NCI-H2081 (cell line): ENCODE results near the gene THEM4.
"Not testable (repeated sequence)": the region's sequence is repeated elsewhere in the genome, so short reads cannot be mapped to it uniquely, and the experiment has no call there.

ENCODE experiments used
- DNase-seq, 2 experiments: peaks; one replicate each; lab custom pipeline; 2025; lab: John Stamatoyannopoulos, UW

The THEM4 gene

DNA sequence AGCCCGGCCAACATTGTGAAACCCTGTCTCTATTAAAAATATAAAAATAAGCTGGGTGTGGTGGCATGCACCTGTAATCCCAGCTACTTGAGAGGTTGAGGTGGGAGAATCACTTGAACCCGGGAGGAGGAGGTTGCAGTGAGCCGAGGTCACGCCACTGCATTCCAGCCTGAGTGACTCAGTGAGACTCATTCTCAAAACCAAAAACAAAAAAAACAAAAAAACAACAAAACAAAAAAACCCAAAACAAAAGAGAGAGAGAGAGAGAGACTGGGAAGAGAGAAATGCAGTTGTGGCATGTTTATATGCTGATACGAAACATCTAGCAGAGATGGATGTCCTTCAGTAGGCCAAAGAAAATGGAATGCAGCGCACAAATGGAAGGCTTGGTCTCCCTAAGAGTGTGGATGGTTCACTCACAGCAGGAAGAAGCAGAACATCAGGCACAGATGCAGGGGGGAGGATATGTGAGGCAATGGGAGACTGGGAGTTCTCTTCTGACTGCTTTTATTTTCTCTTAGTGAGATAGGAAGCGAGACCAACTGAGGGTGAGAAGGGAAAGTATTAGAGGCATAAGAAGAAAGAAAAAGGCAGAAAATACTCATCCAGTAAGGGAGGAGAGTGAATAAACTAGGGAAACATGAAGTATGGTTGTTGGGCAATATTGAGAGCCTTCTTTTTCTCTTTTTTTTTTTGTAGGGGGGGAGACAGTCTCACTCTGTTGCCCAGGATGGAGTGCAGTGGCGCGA is 16.0 kb downstream of the THEM4 start:
- no peak for DNase-seq

DNA sequence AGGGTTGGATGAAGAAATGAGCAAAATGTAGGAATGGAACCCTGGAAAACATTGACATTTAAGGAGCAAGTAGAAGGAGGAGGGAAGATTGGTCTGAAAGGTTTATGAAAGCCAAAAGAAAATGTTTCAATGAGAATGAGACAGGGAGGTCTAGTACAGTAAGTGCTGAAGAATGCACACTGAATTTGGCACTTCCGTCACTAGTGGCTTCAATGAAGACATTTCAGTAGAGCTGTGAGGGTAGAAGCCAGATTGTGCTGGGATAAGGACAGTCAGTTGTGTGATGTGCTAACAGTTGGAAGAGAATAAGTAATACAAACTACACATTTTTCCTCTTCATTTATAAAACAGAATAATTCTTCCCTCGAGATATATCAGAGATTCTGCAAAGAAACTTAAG is 17.1 kb downstream of the THEM4 start:
- DNase-seq = no peak

- no peak for DNase-seq
These were observed 17.8 kb downstream of the THEM4 start for GRCh38 chr1:151891512-151891911.

DNA sequence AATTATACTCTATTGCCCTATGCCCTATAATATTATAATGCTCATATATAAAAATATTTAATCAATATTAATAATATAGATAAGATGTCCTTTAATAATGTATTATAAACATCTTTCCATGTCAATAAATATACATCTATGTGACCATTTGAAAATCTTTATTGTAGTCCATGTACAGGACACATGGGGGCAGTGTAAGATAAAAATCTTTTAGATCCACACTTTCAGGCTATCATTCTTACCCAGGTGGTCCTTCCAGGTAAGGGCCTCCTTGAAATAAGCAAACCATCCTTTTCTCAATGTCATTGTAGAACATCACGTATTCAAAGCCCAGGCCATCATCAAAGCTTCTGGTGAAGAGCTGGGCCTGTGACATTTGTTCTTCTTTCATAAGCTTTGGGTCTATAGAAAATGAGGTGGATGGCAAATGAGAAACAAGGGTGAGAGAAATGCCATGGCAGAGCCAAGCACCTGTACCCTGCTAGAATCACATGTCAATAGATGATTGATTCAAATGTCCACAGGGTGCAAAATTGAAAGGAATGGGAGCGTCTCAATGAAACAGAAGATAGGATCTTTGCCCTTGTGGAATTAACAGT is 20.2 kb downstream of the THEM4 start:
- peak in 1 of 2 experiments; percentile 29 for DNase-seq

GRCh38 chr1:151887028-151887427 is 22.3 kb downstream of the THEM4 start:
- no peak for DNase-seq

- DNase-seq = no peak
These were observed 23.8 kb downstream of the THEM4 start for GRCh38 chr1:151885479-151885878.

GRCh38 chr1:151884879-151885278 is 24.4 kb downstream of the THEM4 start:
- not testable (repeated sequence) for DNase-seq

- DNase-seq = not testable (repeated sequence)
These were observed 24.9 kb downstream of the THEM4 start for GRCh38 chr1:151884445-151884844.

DNA sequence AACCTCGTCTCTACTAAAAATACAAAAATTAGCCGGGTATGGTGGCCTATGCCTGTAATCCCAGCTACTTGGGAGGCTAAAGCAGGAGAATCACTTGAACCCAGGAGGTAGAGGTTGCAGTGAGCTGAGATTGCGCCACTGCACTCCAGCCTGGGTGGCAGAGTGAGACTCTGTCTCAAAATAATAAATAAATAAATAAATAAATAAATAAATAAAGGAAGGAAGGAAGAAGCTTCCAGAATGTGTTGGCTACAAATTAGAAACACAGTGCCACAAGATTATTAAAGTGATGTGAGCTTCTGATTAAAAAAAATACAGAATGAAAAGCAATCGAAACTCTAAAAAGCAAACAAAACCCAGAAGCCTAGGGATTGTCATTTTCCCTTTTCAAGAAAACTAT is 25.4 kb downstream of the THEM4 start:
- not testable (repeated sequence) for DNase-seq

- DNase-seq = not testable (repeated sequence)
These were observed 26.4 kb downstream of the THEM4 start for GRCh38 chr1:151882918-151883317.

- no peak for DNase-seq
These were observed 26.8 kb downstream of the THEM4 start for GRCh38 chr1:151882466-151882865.

- DNase-seq = no peak
These were observed 27.8 kb downstream of the THEM4 start for GRCh38 chr1:151881479-151881878.

DNA sequence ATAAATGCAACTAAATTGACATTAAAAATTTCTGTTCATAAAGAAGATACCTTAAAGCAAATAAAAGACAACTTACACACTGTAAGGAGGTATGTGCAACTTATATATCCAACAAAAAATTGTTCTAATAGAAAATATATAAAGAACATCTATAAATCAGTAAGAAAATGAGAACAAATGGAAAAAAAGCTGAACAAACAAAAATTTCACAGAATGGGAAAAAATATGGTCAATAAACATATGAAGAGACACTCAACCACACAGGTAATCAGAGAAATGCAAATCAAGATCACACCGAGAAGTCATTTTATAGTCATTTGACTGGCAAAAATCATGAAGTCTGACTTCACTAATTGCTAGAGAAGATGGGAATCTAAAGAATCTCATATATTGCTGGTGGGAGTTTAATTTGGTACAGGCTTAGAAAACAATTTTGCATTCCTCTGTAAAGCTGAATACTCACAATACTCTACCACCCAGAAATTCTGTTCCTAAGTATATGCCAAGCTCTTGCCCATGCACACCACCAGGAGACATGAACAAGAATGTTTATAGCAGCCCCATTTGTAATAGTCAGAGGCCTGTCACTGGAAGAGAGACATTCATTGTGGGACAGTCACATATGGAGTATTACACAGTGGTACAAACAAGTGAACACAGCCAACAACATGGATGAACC is 33.8 kb downstream of the THEM4 start:
- no peak for DNase-seq

- DNase-seq = not testable (repeated sequence)
These were observed 36.5 kb downstream of the THEM4 start for GRCh38 chr1:151872776-151873175.

DNA sequence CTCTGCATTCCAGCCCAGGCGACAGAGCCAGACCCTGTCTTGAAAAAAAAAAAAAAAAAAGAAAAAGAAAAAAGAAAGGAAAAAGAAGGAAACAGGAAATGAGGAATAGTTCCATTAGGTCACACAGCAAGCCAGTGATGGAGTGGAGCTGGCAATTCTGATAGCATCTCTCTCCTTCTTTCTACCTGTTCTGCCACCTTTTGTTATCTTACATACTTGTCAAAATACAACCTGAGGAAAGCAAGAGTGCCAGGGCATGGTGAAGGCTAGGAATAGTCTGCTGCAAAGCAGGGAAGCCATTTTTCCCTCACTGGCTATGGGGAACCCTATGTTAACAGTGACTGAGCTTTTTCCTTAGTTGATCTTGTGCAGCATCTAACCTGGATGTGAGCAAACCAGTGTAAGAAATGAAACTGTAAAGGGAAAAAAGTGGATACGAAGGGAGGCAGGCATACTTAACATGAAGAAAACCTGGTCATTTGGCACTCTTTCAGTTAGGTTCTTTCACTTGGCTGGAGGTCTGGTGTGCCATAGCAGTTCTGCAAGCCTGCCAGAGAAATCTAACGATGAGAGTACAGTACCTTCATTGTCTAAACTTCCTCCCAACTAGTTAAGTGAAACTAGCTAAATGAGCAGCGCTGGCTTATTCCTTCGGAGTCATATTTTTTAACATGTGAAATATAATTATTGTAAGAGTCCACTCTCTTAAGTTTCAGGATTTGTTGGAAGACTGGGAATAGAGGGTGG is 37.9 kb downstream of the THEM4 start:
- DNase-seq = no peak

DNA sequence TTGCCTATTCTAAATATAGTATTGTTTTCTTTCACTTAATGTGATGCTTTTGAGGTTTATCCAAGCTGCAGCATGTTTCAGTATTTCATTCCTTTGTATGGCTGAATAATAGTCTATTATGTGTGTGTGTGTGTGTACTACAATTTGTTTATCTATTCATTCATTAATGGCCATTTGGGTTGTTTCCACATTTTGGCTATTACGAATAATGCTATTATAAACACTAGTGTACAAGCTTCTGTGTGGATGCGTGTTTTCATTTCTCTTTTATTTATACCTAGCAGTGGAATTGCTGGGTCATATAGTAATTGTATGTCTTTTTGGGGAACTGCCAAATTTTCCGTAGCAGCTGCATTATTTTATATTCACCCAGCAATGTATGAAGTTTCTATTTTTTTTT is 40.8 kb downstream of the THEM4 start:
- DNase-seq = peak in 1 of 2 experiments; percentile 21

GRCh38 chr1:151867765-151868411 is 41.4 kb downstream of the THEM4 start:
- no peak for DNase-seq

DNA sequence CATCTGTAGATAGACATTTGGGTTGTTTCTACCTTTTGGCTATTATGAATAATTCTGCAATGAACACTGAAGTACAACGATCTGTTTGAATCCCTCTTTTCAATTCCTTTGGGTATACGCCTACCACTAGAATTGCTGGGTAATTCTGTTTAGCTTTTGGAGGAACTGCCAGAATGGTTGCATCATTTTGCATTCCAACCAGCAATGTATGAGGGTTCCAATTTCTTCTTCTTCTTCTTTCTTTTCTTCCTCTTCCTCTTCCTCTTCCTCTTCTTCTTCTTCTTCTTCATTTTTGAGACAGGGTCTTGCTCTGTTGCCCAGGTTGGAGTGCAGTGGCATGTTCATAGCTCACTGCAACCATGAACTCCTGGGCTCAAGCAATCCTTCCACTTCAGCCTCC is 42.0 kb downstream of the THEM4 start:
- DNase-seq = no peak

DNA sequence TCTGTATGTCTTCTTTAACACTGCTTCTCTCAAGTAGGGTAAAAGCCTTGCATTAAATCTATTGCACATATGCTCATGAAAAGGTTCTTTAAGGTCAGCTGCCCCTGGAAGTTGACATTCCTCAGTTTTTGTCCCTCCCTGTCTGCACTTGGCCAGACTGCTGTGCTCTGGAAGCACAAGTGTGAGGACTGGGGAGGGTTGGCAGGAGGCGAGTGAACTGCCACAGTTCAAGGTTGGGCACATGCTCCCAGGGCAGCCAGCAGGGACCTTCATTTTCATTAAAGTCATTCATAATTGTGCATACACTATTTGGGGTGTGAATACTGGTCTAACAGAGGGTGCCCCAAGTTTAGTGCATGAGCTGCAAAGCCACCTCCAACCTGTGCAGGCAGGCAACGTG is 44.9 kb downstream of the THEM4 start:
- no peak for DNase-seq

DNA sequence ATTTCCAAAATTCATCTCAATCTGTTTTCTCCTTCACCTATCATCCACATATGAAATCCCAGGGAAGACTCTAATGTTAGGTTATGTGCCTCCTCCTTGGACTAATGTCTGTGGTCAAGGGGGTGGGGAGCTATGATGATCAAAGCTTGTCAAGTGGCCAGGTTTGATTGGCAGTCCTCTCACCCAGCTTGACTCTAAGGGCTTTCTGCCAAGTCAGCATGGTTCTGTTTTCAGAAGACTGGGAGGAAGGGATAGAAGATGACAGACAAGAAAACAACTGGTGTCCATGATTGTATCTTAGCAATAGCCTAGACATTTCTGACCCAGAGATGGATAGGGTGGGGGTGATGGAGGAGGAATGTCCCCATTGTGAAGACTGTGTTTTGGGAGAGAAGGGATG is 46.7 kb downstream of the THEM4 start:
- DNase-seq = no peak

- no peak for DNase-seq
These were observed 48.7 kb downstream of the THEM4 start for GRCh38 chr1:151860504-151861187.
